Neural cell (in vitro differentiated cells): ENCODE measurements around the gene PPP1R27. TPM values are rescaled to one million over a fixed set of nuclear protein-coding genes. Genes with fewer than 3 reads are reported as not detected.

Source experiments
- H2AFZ ChIP-seq: fragments of 200-600, 300-800 bp; sonication (generic), shearing (Covaris generic); 2 replicates; pipeline ENCODE4 v1.6.0; 2014; ENCODE audit warnings: low read depth, mild to moderate bottlenecking, antibody characterized with exemption, low read length, moderate library complexity
- H3F3A ChIP-seq: fragments of 200-600 bp; shearing (Covaris generic); 2 replicates; pipeline ENCODE4 v1.6.1; 2016; ENCODE audit warnings: mild to moderate bottlenecking, moderate library complexity, mixed read lengths, antibody characterized with exemption, low read length; ENCODE audit not compliant: insufficient read depth, poor library complexity, severe bottlenecking
- H3K27ac ChIP-seq: fragments of 200-600, 300-800 bp; sonication (generic), shearing (Covaris generic); 2 replicates; pipeline ENCODE4 v1.5.1; 2014; ENCODE audit warnings: mild to moderate bottlenecking, low read length, moderate library complexity
- H3K27me3 ChIP-seq: fragments of 300-800, 200-600 bp; sonication (generic), shearing (Covaris generic); 2 replicates; pipeline ENCODE4 v1.6.0; 2014; ENCODE audit warnings: mild to moderate bottlenecking, low read depth, low read length, moderate library complexity; ENCODE audit not compliant: insufficient read depth
- H3K36me3 ChIP-seq: fragments of 300-800, 200-600 bp; sonication (generic), shearing (Covaris generic); 2 replicates; pipeline ENCODE4 v1.5.1; 2014; ENCODE audit warnings: mild to moderate bottlenecking, antibody characterized with exemption, low read length, moderate library complexity; ENCODE audit not compliant: insufficient read depth
- H3K4me2 ChIP-seq: fragments of 300-800, 200-600 bp; sonication (generic), shearing (Covaris generic); 2 replicates; pipeline ENCODE4 v1.6.0; 2014; ENCODE audit warnings: mild to moderate bottlenecking, low read length
- H3K4me3 ChIP-seq: fragments of 300-800, 200-600 bp; sonication (generic), shearing (Covaris generic); 2 replicates; pipeline ENCODE4 v1.5.1; 2014; ENCODE audit warnings: mild to moderate bottlenecking, low read length, moderate library complexity
- H3K79me2 ChIP-seq: fragments of 200-600 bp; shearing (Covaris generic); replicated peaks from 2 replicates; pipeline ENCODE4 v1.6.0; 2014; ENCODE audit warnings: mild to moderate bottlenecking, low read length, moderate library complexity; ENCODE audit not compliant: insufficient read depth
- H3K9ac ChIP-seq: fragments of 300-800, 200-600 bp; sonication (generic), shearing (Covaris generic); 2 replicates; pipeline ENCODE4 v1.6.1; 2016; ENCODE audit warnings: mild to moderate bottlenecking, low read length, mixed read lengths
- H3K9me2 ChIP-seq: fragments of 200-600 bp; shearing (Covaris generic); 2 replicates; pipeline ENCODE4 v1.6.1; 2016; ENCODE audit warnings: mild to moderate bottlenecking, low read length, mixed read lengths; ENCODE audit not compliant: insufficient read depth
- H3K9me3 ChIP-seq: fragments of 200-600, 300-800 bp; sonication (generic), shearing (Covaris generic); 2 replicates; pipeline ENCODE4 v1.6.1; 2016; ENCODE audit warnings: mild to moderate bottlenecking, mixed run types, low read length, moderate library complexity, mixed read lengths
- H4K20me1 ChIP-seq: fragments of 200-600 bp; shearing (Covaris generic); 2 replicates; pipeline ENCODE4 v1.6.1; 2016; ENCODE audit warnings: mild to moderate bottlenecking, mixed run types; ENCODE audit not compliant: insufficient read depth
- EP300 ChIP-seq: fragments of 450-650 bp; conservative IDR thresholded peaks from 2 replicates; pipeline ENCODE4 v1.6.1; 2014; ENCODE audit warnings: antibody characterized with exemption, mild to moderate bottlenecking, moderate library complexity; ENCODE audit not compliant: poor library complexity, severe bottlenecking
- EZH2 ChIP-seq: fragments of 200-600, 300-800 bp; shearing (Covaris generic), sonication (generic); IDR thresholded peaks from 2 replicates; pipeline ENCODE4 v1.6.1; 2014; ENCODE audit warnings: antibody characterized with exemption, low read length, borderline replicate concordance, mild to moderate bottlenecking; ENCODE audit not compliant: insufficient read depth, poor library complexity, severe bottlenecking
- MXI1 ChIP-seq: fragments of 450-650 bp; conservative IDR thresholded peaks from 2 replicates; pipeline ENCODE4 v1.6.1; 2014; ENCODE audit warnings: antibody characterized with exemption, mild to moderate bottlenecking; ENCODE audit not compliant: poor library complexity, severe bottlenecking
- POLR2AphosphoS5 ChIP-seq: IDR thresholded peaks from 2 replicates; pipeline ENCODE4 v1.6.1; 2012
- RAD21 ChIP-seq: fragments of 450-650 bp; conservative IDR thresholded peaks from 2 replicates; pipeline ENCODE4 v1.6.1; 2014; ENCODE audit warnings: antibody characterized with exemption, mild to moderate bottlenecking, moderate library complexity
- REST ChIP-seq: IDR thresholded peaks from 2 replicates; pipeline ENCODE4 v1.6.1; 2012; ENCODE audit warnings: borderline replicate concordance
- SMC3 ChIP-seq: fragments of 450-650 bp; conservative IDR thresholded peaks from 2 replicates; pipeline ENCODE4 v1.6.1; 2014; ENCODE audit warnings: antibody characterized with exemption, mild to moderate bottlenecking, moderate library complexity; ENCODE audit not compliant: poor library complexity
- TAF1 ChIP-seq: IDR thresholded peaks from 2 replicates; pipeline ENCODE4 v1.6.1; 2012; ENCODE audit warnings: low read depth
- polyA plus RNA-seq: library from polyadenylated mRNA; depleted of rRNA; stranded (reverse); fragments of >200 nt; gene quantifications from 2 replicates; pipeline ENCODE4 v1.2.3, GENCODE V29; 2014
- TF ChIP-seq, protein P1 (sequence below): fragments of 450-650 bp; IDR thresholded peaks from 2 replicates; pipeline ENCODE4 v1.5.1; 2014; ENCODE audit warnings: antibody characterized with exemption, mild to moderate bottlenecking, moderate library complexity; ENCODE audit not compliant: poor library complexity, severe bottlenecking

PPP1R27 gene
- polyA plus RNA-seq, 1 donor from 2014 or later = not detected

GRCh38 chr17:81806461-81807209, 28.2 kb downstream of the PPP1R27 start:
- Histone ChIP-seq H3K27ac (no peak overlapping the region), H3K9me2 (no peaks in the 10 kb centered on the region), H3K79me2 (no peaks in the 10 kb centered on the region), H3K9me3 (no peaks in the 10 kb centered on the region), H2AFZ (no peak overlapping the region), H3K4me2 (no peak overlapping the region), H3K36me3 (no peaks in the 10 kb centered on the region), H3K27me3 (peaks cover 59% of the 10 kb centered on the region), H3K4me3 (no peak overlapping the region), H3F3A (no peaks in the 10 kb centered on the region), H4K20me1 (no peaks in the 10 kb centered on the region), H3K9ac (no peak overlapping the region)
- TF ChIP-seq EZH2 (no peak), RAD21 (no peak), REST (no peak), SMC3 (no peak), EP300 (no peak), MXI1 (no peak), POLR2AphosphoS5 (no peak), TAF1 (no peak)
- TF ChIP-seq, protein P1, sequence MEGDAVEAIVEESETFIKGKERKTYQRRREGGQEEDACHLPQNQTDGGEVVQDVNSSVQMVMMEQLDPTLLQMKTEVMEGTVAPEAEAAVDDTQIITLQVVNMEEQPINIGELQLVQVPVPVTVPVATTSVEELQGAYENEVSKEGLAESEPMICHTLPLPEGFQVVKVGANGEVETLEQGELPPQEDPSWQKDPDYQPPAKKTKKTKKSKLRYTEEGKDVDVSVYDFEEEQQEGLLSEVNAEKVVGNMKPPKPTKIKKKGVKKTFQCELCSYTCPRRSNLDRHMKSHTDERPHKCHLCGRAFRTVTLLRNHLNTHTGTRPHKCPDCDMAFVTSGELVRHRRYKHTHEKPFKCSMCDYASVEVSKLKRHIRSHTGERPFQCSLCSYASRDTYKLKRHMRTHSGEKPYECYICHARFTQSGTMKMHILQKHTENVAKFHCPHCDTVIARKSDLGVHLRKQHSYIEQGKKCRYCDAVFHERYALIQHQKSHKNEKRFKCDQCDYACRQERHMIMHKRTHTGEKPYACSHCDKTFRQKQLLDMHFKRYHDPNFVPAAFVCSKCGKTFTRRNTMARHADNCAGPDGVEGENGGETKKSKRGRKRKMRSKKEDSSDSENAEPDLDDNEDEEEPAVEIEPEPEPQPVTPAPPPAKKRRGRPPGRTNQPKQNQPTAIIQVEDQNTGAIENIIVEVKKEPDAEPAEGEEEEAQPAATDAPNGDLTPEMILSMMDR = no peak

- H4K20me1 ChIP-seq = no peaks in the 10 kb centered on the region
- H3K9ac ChIP-seq = no peak overlapping the region
- TF ChIP-seq SMC3 = no peak
- TF ChIP-seq, protein P1 = no peak
- no peak for TF ChIP-seq MXI1
- TF ChIP-seq EP300 = no peak
- no peak for TF ChIP-seq EZH2
- no peak overlapping the region for H2AFZ ChIP-seq
- no peak overlapping the region for H3K4me2 ChIP-seq
- H3K4me3 ChIP-seq = no peak overlapping the region
- no peaks in the 10 kb centered on the region for H3K79me2 ChIP-seq
- H3K9me2 ChIP-seq = no peaks in the 10 kb centered on the region
- H3K27ac ChIP-seq = no peak overlapping the region
- no peaks in the 10 kb centered on the region for H3K36me3 ChIP-seq
- peaks cover 6% of the 10 kb centered on the region for H3K9me3 ChIP-seq
- no peaks in the 10 kb centered on the region for H3F3A ChIP-seq
- peaks cover 66% of the 10 kb centered on the region for H3K27me3 ChIP-seq
Measured at GRCh38 chr17:81805707-81806460, 29.0 kb downstream of the PPP1R27 start.
